ENCODE measurements around the gene PCMT1.
"Not testable (repeated sequence)": the region's sequence is repeated elsewhere in the genome, so short reads cannot be mapped to it uniquely, and the experiment has no call there.

The PCMT1 gene

DNA sequence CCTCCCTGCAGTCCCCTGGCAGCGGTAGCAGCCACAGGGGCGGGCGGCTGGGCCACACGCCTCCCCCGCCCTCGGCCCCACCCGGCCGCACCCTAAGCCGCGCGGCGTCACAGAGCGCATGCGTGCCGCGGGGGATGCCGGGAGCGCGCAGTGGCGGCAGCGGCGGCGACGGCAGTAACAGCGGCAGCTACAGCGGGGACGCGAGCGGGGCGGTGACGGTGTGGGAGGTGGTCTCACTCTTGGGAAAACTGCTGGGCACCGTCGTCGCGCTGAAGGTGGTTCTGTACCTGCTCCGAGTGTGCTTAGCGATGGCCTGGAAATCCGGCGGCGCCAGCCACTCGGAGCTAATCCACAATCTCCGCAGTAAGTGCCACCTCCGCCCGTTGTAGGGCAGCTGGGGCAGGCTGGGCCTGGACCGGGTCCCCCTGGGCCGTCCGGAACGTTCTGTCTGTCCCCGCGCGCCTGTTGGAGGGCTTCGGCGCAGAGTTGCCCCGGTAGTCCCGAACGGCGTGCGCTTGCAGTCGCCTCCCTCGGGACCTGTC, at the start of gene PCMT1:
Gene PCMT1, plus strand, starts transcription at position 148 of the 542 bp plus-strand sequence. Its CDS starts 161 bp downstream, at position 309.
- DNase-seq: peak; percentile 91

DNA sequence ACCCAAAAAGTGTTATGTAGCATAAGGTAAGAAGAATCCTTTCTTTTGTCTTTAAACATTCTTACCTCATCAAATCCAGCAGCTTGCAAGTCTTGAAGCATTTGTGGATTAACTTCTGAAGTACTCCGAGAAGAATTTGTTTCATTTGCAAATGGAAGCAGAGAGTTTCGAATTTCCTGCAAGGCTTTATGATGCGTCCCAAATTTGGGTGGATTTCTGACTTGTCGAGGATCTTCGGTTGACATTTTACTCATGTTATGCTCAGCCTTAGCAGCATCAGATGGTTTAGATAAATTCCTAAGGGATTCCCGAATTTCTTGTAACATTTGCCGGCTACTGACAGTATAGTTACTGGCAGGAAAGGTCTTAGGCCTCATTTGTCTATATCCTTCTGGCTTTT, 47.8 kb upstream of the PCMT1 start:
- DNase-seq: no peak

DNA sequence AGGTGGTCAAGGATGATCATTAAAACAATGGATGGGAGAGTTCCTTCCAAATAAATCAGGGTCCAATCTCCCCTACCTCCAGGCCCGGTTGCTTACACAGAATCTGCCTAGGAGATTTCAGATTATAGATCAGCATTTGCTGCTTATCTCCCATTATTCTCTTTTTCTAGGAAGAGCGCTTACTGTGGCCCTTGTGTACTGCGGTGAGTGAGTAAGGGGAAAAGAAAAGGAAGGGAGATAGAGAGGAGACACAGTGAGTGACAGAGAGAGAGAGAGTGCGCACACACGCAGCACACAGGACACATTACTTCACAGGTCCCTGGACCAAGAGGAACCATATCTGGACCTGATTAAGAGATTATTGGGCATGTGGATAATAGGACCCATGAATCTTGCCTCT, 37.8 kb upstream of the PCMT1 start:
- no peak for DNase-seq

DNA sequence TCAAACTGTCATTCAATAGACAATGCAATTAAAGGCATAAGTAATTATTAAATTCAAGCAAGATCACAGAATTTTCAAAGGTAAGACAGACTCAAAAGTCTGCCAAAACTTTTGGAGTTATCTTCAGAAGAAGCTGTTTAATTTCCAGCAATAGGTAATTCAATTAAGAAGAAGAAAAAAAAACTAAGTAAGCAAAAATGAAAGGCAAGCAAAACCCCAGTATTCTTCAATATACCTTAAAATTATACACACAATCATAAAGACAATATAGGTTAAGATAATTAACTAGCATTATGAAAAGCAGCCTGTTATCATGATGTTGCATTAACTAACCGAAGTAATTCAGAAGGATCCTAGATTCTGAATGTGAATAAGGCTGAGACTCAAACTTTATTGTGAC, 35.1 kb upstream of the PCMT1 start:
- DNase-seq: no peak

DNA sequence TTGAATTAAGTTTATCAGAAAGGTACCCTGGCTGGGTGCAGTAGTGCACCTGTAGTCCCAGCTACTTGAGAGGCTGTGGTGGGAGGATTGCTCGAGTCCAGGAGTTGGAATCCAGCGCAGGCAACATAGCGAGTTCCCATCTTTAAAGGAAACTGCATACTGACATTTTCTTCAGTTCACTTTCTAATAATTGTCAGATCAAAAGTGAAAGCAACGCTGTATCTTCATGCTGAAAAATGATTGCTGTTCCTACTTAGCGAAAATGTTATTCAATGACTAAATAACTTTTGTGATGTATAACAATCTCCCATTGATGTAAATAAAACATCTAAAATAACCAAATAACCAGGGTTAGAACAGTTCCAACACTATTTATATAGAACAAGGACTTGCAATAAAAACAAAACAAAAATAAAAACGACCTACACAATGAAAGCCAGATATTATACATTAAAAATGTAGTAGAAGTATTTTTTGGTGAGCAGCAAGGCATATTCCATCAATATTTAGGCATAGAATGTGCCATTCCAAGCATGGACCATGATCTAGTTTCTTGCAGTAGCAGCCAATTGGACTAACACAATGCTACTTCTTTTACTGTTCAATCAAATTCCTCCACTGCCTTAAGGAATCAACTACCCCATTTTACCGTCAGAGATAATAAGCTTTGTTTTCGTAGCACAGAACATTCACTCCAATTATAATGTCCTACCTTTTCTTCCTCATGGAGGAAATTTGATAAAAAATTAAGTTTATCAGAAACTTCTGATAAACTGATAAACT, 33.2 kb upstream of the PCMT1 start:
- DNase-seq: no peak

DNA sequence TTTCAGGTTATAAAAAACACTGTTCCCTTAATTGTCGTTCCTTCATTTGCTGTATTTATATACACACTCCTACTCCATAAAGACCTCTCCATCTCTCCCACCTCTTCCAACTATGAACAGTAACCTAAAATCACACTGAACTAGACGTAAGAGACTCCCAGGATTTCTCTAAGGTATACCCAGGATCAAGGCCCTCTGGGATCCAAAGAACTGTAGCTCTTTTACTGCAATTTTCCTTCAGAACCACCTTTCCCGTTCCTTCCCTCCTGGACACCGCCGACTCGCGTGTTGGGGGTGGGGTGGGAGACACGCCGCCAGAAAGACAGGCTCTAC, 32.3 kb upstream of the PCMT1 start:
- DNase-seq: no peak

DNA sequence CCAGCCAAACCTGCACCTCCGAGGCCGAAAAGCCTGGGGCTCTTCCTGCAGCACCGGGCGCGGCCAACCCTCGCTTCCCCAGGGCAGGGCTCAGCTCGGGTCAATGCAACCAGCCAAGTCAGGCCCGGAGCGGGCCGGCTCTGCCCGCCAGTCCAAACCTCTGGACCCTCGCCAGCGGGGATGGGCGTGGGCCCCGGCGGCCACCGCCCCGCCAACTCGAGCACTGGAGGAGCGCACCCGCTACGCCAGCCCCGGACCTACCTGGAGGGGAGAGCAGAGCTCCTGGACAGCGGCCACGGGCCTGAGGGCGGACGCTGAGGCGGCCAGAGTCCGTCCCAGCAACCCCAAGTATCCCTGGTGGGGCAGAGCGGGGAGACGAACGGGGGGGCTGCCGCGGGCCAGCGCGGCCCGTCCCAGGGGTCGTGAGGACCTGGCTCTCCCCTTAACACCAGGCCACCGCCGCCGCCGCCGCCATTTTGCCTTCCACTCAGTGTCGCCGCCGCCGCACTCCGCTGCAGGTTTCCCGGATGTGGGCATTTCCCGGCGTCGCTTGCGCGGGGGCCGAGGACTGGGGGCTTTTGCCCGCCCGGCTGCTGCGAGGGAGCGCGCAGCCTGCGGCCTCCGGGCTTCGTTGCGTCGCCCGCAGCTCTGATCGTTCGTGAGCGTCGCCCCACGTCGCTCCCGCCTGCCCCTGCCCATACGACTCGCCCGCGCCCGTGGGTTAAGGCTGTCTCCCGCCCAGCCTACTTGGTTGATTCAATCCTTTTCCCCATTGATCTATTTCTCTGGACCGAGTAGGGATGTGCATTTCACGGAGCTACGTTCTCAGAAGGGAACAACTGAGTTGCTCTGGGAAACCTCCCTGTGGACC, 31.7 kb upstream of the PCMT1 start, which contains the start of gene LATS1:
Gene LATS1, minus strand, starts transcription at position 514 of the 871 bp plus-strand sequence. CDS start 15,975 bp downstream, outside the sequence.
- peak; percentile 95 for DNase-seq

DNA sequence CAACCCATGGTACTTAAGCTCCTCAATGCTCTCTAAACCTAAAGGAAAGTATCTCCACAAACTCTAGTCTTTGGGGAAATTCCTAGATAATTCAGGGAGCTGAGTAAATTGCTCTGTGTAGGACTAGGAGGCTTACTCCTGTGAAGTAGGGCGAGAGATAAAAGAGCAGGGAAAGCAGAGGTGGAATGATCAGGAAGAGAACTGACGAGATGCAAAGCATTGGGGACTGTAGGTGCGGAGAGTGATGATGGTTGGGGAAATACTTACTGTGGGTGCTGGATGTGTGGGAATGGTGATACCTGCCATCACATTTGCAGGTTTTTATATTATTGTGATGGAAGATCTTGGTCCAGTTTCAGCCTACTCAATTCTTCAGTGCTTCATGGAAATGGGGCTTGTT, 30.0 kb upstream of the PCMT1 start:
- DNase-seq: no peak

DNA sequence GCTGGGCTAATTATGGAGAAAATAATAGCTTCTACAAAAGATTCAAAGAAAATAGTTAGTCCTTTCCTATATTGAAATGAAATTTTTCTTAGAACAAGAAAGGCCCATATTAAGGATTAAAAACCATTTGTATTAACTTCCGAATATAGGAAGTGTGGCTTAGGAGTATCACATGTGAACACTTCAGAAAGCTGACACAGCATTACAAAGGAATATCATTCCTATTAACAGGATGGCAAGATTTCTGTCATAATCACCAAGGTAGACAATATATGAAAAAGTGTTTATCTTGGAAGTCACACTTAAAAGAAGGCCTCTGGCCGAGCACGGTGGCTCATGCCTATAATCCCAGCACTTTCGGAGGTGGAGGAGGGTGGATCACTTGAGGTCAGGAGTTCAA, 26.3 kb upstream of the PCMT1 start:
- no peak for DNase-seq

DNA sequence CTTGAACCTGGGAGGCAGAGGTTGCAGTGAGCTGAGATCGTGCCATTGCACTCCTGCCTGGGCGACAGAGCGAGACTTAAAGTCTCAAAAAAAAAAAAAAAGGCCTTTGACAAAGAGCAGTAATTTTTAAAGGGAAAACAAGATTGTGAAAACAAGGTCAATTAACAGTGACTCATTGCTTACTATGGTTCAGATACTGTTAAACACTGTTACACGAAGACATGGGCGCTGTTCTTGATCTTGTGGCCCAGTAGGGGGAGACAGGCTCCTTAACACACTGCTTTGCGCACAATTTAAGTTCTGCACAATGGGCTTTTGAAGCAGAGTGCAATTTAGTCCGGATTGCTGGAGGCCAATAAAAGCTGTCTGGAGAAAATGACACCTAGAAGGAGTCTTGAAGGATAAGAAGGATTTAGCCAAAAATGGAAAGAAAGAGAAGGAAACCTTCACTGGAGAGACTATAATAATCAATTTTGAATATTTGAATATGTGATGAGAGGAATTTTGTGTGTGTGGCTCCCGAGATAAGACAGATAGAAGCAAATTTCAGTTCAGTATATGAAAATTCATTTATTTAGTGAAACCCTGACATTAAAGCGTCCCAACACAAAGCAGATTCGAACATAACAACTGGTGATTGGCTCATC, 25.6 kb upstream of the PCMT1 start:
- DNase-seq: peak; percentile 36

DNA sequence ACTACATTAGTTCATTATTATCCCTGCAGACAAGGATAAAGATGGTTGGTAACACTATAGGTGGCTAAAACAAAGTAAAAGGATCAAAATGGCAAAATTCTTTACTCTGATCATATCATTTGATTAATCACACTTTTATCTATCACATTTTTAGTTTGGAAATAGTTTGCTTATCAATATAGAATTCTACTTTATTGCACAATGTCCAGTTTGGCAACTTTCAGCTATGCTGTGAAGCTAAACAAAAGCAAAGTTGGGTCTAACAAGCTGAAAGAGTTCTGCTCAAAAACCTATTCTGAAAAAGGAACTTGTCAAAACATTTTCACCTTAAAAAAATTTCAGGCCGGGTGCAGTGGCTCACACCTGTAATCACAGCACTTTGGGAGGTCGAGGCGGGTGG, 23.8 kb upstream of the PCMT1 start:
- DNase-seq: no peak

DNA sequence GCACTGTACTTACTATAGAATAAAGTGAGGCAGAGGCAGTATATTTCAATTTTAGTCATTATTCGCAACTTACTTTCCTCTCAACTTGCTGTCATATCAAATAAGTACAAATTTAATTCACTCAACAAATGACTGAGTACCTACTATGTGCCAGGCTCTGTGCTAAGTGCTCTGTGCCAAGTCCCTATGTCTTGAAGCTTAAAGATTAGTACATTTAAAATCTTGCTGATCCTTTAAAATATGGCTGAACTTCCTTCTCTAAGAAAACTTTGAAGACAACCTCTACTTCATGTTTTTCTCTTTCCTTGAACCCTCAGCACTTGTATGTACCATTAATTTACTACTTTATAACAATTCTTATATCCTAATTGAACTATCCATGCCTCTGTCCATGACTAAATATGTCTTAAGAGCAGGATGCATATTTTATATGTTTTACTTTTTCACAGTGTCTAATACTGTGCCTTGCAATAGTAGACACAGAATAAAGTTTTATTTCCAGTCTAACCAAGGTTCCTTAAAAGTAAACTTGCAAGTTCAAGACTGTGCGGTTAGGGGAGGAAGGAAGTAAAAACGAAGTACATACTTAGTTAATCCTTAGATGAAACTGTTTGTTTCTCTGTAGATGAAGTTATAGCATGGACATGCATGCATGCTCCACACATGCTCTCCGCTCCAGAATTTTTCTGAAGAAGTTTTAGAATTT, 21.6 kb upstream of the PCMT1 start:
- no peak for DNase-seq

DNA sequence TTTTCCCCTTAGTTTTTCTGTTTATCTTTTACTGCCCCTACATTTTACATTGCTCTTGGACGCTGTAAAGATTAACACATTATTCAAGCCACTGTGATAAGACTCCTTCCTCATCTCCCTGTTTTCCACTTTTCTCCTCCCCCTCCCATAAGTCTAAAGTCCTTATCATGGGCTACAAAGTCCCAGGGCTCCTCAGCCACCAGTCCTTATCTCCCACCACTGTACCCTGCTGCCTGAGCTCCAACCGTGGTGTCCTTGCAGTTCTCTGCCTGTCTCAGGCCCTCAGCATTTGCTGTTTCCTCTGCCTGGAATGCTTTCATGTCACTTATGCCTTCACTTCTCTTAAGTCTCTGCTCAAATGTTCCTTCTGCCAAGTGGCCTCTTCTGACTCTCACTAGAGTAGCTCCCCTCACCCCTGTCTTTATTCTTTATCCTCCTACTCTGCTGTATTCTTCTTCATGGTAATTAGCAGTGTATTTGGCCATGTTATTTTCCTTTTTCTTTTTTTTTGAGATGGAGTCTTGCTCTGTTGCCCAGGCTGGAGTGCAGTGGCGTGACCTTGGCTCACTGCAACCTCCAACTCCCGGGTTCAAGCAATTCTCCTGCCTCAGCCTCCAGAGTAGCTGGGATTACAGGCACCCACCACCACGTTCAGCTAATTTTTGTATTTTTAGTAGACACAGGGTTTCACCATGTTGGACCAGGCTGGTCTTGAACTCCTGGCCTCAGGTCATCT, 20.9 kb upstream of the PCMT1 start:
- no peak for DNase-seq

DNA sequence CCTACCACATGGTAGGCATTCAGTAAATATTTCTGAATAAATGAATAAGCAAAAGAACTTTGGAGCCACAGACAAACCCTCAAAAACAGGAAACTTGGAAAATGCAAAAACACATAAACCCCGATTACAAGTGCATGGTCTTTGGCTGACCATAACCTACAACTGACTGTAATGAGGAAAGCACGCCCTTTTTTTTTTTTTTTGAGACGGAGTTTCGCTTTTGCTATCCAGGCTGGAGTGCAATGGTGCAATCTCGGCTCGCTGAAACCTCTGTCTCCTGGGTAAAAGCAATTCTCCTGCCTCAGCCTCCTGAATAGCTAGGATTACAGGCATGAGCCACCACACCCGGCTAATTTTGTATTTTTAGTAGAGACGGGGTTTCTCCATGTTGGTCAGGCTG, 19.7 kb upstream of the PCMT1 start:
- DNase-seq: no peak

DNA sequence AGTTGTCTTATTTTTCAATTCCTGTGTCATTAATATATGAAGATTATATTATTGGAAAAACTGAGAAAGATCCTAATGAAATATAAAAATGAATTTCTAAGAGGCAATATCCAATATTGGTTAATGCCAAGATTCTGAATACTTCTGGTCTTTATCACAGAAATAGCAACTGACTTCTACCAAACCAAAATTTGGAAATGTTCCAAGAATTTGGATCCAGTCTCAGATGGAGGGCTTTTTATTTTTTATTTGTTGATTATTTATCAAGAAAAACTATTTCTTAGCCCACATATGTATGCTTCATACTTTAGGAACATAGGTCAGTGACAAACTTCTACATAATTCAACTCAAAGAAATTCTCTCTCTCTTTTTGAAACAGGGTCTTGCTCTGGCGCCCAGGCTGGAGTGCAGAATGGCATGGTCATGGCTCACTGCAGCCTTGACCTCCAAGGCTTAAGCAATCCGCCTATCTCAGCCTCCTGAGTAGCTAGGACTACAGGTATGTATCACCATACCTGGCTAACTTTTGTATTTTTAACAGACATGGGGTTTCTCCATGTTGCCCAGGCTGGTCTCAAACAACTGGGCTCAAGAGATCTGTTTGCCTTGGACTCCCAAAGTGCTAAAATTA, 16.3 kb upstream of the PCMT1 start:
- DNase-seq: no peak

DNA sequence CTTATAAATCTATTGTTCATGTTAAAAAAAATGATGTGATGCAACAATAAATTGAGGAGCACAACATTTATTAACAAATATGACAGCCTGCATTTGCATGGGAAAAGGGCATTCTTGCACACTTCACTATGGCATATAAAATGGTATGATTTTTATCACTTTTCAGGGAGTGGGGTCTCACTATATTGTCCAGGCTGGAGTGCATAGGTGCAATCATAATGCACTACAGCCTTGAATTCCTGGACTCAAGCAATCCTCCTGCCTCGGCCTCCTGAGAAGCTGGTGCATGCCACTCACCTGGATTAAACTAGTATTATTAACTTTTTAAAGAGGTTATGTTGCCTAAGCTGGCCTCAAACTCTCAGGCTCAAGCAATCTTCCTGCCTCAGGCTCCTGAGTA, 14.6 kb upstream of the PCMT1 start:
- DNase-seq: no peak

DNA sequence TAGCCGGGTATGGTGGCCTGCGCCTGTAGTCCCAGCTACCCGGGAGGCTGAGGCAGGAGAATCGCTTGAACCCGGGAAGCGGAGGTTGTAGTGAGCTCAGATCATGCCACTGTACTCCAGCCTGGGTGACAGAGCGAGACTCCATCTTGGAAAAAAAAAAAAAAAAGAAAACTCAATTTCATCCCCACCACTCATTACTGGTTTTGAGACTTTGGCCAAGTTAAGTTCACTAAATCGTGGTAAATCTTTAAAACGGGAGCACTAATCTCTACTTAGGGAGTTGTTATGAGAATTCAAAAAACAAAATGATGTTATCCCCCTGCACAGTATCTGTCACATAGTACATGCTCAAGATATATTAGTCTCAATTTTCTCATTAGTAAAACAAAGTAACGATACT, 4.3 kb upstream of the PCMT1 start:
- DNase-seq: not testable (repeated sequence)

DNA sequence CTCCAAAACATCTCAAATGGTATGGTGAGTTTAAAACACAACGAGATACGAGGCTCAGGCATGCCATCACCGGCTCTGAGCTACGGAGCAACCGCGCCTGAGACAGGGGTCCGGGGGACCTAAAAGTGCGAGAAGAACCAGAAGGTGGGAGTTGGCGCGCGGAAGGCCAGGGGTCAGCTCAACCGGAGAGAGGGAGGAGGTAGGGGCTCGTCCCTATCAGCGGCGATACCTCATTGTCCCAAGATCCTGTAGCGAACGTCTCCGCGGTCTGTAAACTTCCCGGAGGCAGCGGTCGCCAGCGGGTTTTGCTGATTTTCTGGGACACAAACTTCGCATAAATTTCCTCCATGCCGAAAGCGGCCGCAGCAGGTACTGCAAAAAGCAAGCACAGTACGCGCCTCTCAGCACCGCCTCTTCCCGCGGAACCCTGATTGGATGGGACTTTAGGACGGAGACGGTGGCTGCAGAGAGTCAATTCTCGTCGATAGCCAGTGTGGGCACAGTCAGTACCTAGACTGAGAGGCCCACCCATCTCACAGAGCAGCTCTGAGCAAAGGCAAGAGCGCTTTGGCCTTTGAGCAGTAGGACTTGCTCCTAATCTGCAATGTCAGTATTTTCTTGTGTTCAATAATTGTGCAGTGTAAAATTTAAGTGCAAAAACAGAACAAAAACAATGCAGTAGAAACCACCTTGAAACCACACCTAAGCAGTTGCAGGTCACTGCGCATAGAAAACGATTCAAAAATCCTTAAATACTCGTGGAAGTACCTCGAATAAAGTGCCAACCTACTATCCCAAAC, 3.2 kb upstream of the PCMT1 start, which contains the start of gene NUP43:
Gene NUP43, minus strand, starts transcription at position 383 of the 800 bp plus-strand sequence. Its CDS starts 34 bp downstream, at position 349.
- DNase-seq: peak; percentile 96

DNA sequence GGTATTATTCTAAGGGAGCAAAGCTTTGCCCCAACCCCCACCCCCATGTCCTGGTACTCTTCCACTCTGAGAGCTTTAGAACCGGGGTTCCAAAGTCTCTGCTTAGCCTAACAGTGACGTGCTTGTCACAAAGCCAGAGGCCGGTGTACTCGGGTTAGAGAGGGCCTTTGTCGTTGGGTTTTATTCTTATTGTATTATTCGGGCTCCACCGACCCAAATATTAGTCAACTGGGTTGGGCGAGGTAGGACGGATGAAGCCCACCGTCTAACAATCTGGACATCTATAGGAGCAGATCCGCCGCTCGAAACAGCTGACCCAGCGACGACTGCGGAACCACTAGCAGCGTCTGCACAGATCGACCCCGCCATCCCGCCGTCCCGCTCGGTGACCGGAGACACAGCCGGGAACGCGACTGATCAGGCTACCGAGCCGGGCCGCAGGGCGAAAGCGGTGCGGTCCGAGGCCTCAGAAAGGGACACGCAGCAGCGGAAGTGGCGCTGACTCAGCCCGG, 403 bp upstream of the PCMT1 start:
- not testable (repeated sequence) for DNase-seq

DNA sequence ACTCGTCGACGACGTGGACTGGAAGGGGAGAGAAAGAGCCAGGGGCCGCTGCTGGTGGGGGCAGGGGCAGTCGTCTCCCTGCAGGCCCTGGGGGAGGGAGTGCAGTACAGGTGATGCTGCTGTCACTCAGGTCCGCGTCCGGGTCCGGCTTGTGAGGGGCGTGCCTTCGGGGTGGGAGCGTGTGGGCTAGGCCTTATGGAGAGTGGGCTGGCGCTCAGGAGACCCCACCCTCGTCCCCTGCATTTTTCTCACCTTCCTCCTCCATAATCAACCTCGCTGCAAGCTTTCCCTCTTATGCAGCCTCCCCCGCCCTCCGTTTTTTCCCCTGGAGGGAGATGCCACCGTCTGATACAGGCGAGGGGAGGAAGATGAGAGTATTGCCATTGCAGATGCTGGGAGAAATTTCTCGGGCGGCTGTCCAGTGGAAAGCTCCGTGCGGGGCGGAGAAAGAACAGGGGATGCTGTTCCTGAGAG, 632 bp downstream of the PCMT1 start:
- peak; percentile 83 for DNase-seq

Measured in stimulated activated CD8-positive, alpha-beta memory T cell treated with anti-CD3 and anti-CD28 coated beads, Interleukin-4, amount 100 ng/mL, for 48 hours (primary cell).